Nephron progenitor cell (in vitro differentiated cells): ENCODE data around the gene CLRN3.

ENCODE experiments used
- DNase-seq: peaks from one replicate; pipeline ENCODE4 v3.0.0; 2021
- H3K27ac Mint-ChIP-seq: 2 replicates; pipeline ENCODE4 v1.8.0; 2021; ENCODE audit warnings: mild to moderate bottlenecking, moderate library complexity, mixed read lengths
- H3K27me3 Mint-ChIP-seq: 2 replicates; pipeline ENCODE4 v1.8.0; 2021; ENCODE audit warnings: mild to moderate bottlenecking, low read depth, mixed read lengths; ENCODE audit not compliant: poor library complexity
- H3K36me3 Mint-ChIP-seq: 2 replicates; pipeline ENCODE4 v1.8.0; 2021; ENCODE audit warnings: low read depth, mixed read lengths
- H3K4me1 Mint-ChIP-seq: 2 replicates; pipeline ENCODE4 v1.8.0; 2021; ENCODE audit warnings: mixed read lengths
- H3K4me3 Mint-ChIP-seq: 2 replicates; pipeline ENCODE4 v1.8.0; 2021; ENCODE audit warnings: mild to moderate bottlenecking, moderate library complexity, mixed read lengths
- H3K9me3 Mint-ChIP-seq: 2 replicates; pipeline ENCODE4 v1.8.0; 2021; ENCODE audit warnings: mild to moderate bottlenecking, moderate library complexity, mixed read lengths
- CTCF ChIP-seq: fragments of 200-600 bp; sonication (generic); IDR thresholded peaks from 2 replicates; pipeline ENCODE4 v1.5.0; 2021; ENCODE audit warnings: antibody characterized with exemption

CLRN3 gene

GRCh38 chr10:127877699-127878098, 15.0 kb downstream of the CLRN3 start:
- TF ChIP-seq CTCF: no peak
- no peaks in the 10 kb centered on the region for H3K36me3 Mint-ChIP-seq
- peaks cover 15% of the 10 kb centered on the region for H3K4me1 Mint-ChIP-seq
- H3K4me3 Mint-ChIP-seq: no peak overlapping the region
- H3K9me3 Mint-ChIP-seq: no peaks in the 10 kb centered on the region
- no peak overlapping the region for H3K27ac Mint-ChIP-seq
- peaks cover 28% of the 10 kb centered on the region for H3K27me3 Mint-ChIP-seq
- no peak for DNase-seq

- peaks cover 26% of the 10 kb centered on the region for H3K27me3 Mint-ChIP-seq
- H3K36me3 Mint-ChIP-seq: no peaks in the 10 kb centered on the region
- H3K9me3 Mint-ChIP-seq: no peaks in the 10 kb centered on the region
- DNase-seq: no peak
- H3K27ac Mint-ChIP-seq: no peak overlapping the region
- H3K4me3 Mint-ChIP-seq: no peak overlapping the region
- peaks cover 15% of the 10 kb centered on the region for H3K4me1 Mint-ChIP-seq
- no peak for TF ChIP-seq CTCF
Observed at GRCh38 chr10:127877116-127877515, 15.6 kb downstream of the CLRN3 start.

GRCh38 chr10:127875916-127876315, 16.8 kb downstream of the CLRN3 start:
- TF ChIP-seq CTCF: no peak
- Mint-ChIP-seq H3K9me3 (peaks cover 1% of the 10 kb centered on the region), H3K27me3 (peaks cover 27% of the 10 kb centered on the region), H3K4me1 (peaks cover 15% of the 10 kb centered on the region), H3K4me3 (no peak overlapping the region), H3K36me3 (no peaks in the 10 kb centered on the region), H3K27ac (no peak overlapping the region)
- DNase-seq: no peak

- peaks cover 11% of the 10 kb centered on the region for H3K4me1 Mint-ChIP-seq
- TF ChIP-seq CTCF: no peak
- no peaks in the 10 kb centered on the region for H3K36me3 Mint-ChIP-seq
- no peak for DNase-seq
- H3K27ac Mint-ChIP-seq: no peak overlapping the region
- peaks cover 30% of the 10 kb centered on the region for H3K27me3 Mint-ChIP-seq
- peaks cover 3% of the 10 kb centered on the region for H3K9me3 Mint-ChIP-seq
- no peak overlapping the region for H3K4me3 Mint-ChIP-seq
Observed at GRCh38 chr10:127875449-127875765, 17.3 kb downstream of the CLRN3 start.

GRCh38 chr10:127874671-127875448, 17.9 kb downstream of the CLRN3 start:
- Mint-ChIP-seq H3K9me3 (peaks cover 9% of the 10 kb centered on the region), H3K36me3 (no peaks in the 10 kb centered on the region), H3K27ac (no peak overlapping the region), H3K4me3 (no peak overlapping the region), H3K27me3 (peaks cover 30% of the 10 kb centered on the region), H3K4me1 (peaks cover 10% of the 10 kb centered on the region)
- DNase-seq: no peak
- TF ChIP-seq CTCF: no peak

- no peak for TF ChIP-seq CTCF
- DNase-seq: no peak
- no peak overlapping the region for H3K27ac Mint-ChIP-seq
Observed at GRCh38 chr10:127873901-127874470, 18.8 kb downstream of the CLRN3 start.

More at GRCh38 chr10:127873901-127874470, 18.8 kb downstream of the CLRN3 start:
- Mint-ChIP-seq H3K27me3 (peaks cover 30% of the 10 kb centered on the region), H3K36me3 (no peaks in the 10 kb centered on the region), H3K4me3 (no peak overlapping the region), H3K4me1 (peaks cover 10% of the 10 kb centered on the region), H3K9me3 (peaks cover 17% of the 10 kb centered on the region)
